ENCODE measurements around the gene HBG2.

DNA sequence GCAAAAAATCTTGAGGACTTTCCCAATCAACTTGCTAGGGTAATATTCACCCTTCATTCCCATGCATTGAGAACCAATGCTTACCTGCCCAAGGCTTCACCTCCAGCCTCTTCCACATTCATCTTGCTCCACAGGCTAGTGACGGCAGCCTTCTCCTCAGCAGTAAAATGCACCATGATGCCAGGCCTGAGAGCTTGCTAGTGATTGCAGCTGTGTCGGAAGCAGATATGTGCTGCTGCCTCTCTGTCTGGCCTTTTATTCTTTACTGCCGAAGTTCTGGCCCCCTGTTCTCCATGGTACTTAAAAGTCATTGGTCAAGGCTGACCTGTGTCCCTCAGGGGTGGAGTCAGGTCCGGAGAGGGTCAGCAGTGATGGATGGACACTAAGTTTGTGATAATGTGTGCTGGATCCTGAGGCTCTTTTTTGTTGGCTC, 15.2 kb upstream of the HBG2 start, which contains the start of gene HBE1:
- TF ChIP-seq, protein P1, sequence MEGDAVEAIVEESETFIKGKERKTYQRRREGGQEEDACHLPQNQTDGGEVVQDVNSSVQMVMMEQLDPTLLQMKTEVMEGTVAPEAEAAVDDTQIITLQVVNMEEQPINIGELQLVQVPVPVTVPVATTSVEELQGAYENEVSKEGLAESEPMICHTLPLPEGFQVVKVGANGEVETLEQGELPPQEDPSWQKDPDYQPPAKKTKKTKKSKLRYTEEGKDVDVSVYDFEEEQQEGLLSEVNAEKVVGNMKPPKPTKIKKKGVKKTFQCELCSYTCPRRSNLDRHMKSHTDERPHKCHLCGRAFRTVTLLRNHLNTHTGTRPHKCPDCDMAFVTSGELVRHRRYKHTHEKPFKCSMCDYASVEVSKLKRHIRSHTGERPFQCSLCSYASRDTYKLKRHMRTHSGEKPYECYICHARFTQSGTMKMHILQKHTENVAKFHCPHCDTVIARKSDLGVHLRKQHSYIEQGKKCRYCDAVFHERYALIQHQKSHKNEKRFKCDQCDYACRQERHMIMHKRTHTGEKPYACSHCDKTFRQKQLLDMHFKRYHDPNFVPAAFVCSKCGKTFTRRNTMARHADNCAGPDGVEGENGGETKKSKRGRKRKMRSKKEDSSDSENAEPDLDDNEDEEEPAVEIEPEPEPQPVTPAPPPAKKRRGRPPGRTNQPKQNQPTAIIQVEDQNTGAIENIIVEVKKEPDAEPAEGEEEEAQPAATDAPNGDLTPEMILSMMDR (CRISPR knock-in tag; IDR thresholded peaks at IDR 0.05), result no peak
- TF ChIP-seq, protein P2, sequence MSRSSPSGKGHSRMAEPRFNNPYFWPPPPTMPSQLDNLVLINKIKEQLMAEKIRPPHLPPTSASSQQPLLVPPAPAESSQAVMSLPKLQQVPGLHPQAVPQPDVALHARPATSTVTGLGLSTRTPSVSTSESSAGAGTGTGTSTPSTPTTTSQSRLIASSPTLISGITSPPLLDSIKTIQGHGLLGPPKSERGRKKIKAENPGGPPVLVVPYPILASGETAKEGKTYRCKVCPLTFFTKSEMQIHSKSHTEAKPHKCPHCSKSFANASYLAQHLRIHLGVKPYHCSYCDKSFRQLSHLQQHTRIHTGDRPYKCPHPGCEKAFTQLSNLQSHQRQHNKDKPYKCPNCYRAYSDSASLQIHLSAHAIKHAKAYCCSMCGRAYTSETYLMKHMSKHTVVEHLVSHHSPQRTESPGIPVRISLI (CRISPR knock-in tag; IDR thresholded peaks at IDR 0.05; ENCODE audit: borderline replicate concordance), result no peak
